H1 (cell line): ENCODE measurements around the gene ANKRD13C. TPM values are rescaled to one million over a fixed set of nuclear protein-coding genes. Genes with fewer than 3 reads are reported as not detected.

Source experiments
- CTCF ChIA-PET: fragments of 300-600 bp; sonication (Branson Sonifier 250); formaldehyde crosslinking; loops from one replicate; lab custom pipeline; 2021; ENCODE audit not compliant: partially characterized antibody; lab: Charles Lee
- POLR2A ChIA-PET: fragments of 300-600 bp; sonication (Branson Sonifier 250); formaldehyde crosslinking; loops from one replicate; lab custom pipeline; 2021; ENCODE audit warnings: inconsistent platforms; ENCODE audit not compliant: partially characterized antibody; lab: Charles Lee
- DNase-seq, 2 experiments: peaks; one replicate each; pipeline versions ENCODE4 v3.0.0 to v3.0.0-alpha.2; 2010 to 2022; ENCODE audit warnings: low spot score in 2 of 2, low read depth in 1 of 2, mixed read lengths in 1 of 2
- FAIRE-seq: peaks from 2 replicates; lab custom pipeline; 2011; peaks lifted over from hg19 to GRCh38; lab: Jason Lieb, UNC
- H2AFZ ChIP-seq: 2 replicates; pipeline ENCODE4 v1.8.1; 2012; ENCODE audit warnings: low read length, inconsistent platforms
- H2AK5ac ChIP-seq: 2 replicates; pipeline ENCODE4 v1.6.1; 2013; ENCODE audit warnings: low read depth, low read length
- H2BK120ac ChIP-seq: replicated peaks from 2 replicates; pipeline ENCODE3; 2013; ENCODE audit warnings: low read depth, low read length, inconsistent platforms
- H2BK12ac ChIP-seq: 2 replicates; pipeline ENCODE4 v1.6.1; 2013; ENCODE audit warnings: low read depth, low read length
- H2BK15ac ChIP-seq: 2 replicates; pipeline ENCODE4 v1.6.1; 2013; ENCODE audit warnings: low read length
- H2BK20ac ChIP-seq: 2 replicates; pipeline ENCODE4 v1.6.1; 2013; ENCODE audit warnings: low read length
- H2BK5ac ChIP-seq: 2 replicates; pipeline ENCODE4 v1.6.1; 2013; ENCODE audit warnings: low read depth, low read length
- H3K14ac ChIP-seq: 2 replicates; pipeline ENCODE4 v1.6.1; 2013; ENCODE audit warnings: inconsistent platforms; ENCODE audit not compliant: insufficient read length
- H3K18ac ChIP-seq: 2 replicates; pipeline ENCODE4 v1.6.1; 2013; ENCODE audit warnings: low read length; ENCODE audit errors: extremely low read depth
- H3K23ac ChIP-seq: 2 replicates; pipeline ENCODE4 v1.6.1; 2013; ENCODE audit warnings: inconsistent platforms; ENCODE audit not compliant: insufficient read length
- H3K23me2 ChIP-seq: 2 replicates; pipeline ENCODE4 v1.6.1; 2013; ENCODE audit warnings: low read depth, low read length
- H3K27ac ChIP-seq: 2 replicates; pipeline ENCODE4 v1.6.1; 2011; ENCODE audit warnings: low read depth, low read length, inconsistent platforms
- H3K27me3 ChIP-seq, 4 experiments: replicated peaks in 1 of 4; 1 replicate in 1 of 4; 2 replicates in 3 of 4; pipeline versions ENCODE4 v1.6.1 to v1.8.1; 2011 to 2013; ENCODE audit warnings: low read length in 3 of 4, mild to moderate bottlenecking in 3 of 4, inconsistent platforms in 2 of 4, mixed read lengths in 2 of 4, moderate library complexity in 1 of 4; ENCODE audit not compliant: control insufficient read depth in 3 of 4, insufficient read depth in 3 of 4; ENCODE audit errors: extremely low read depth in 1 of 4
- H3K36me3 ChIP-seq, 4 experiments: 2 replicates each; pipeline versions ENCODE4 v1.6.1 to v1.8.1; 2011 to 2013; ENCODE audit warnings: mild to moderate bottlenecking in 4 of 4, low read length in 3 of 4, moderate library complexity in 2 of 4, control low read depth in 1 of 4, inconsistent platforms in 1 of 4; ENCODE audit not compliant: insufficient read depth in 4 of 4, control insufficient read depth in 2 of 4
- H3K4ac ChIP-seq: replicated peaks from 2 replicates; pipeline ENCODE3; 2013; ENCODE audit warnings: low read length, low read depth, mixed read lengths, inconsistent platforms; ENCODE audit not compliant: insufficient read length
- H3K4me1 ChIP-seq, 4 experiments: replicated peaks in 1 of 4; 1 replicate in 1 of 4; 2 replicates in 3 of 4; pipeline versions ENCODE4 v1.6.1 to v1.8.1; 2011 to 2013; ENCODE audit warnings: low read length in 3 of 4, inconsistent platforms in 2 of 4, mixed read lengths in 1 of 4; ENCODE audit not compliant: insufficient read depth in 4 of 4, control insufficient read depth in 3 of 4
- H3K4me2 ChIP-seq, 2 experiments: 2 replicates each; pipeline versions ENCODE4 v1.6.1 to v1.8.1; 2011 to 2013; ENCODE audit warnings: low read depth in 2 of 2, low read length in 2 of 2, control low read depth in 1 of 2, inconsistent platforms in 1 of 2, mild to moderate bottlenecking in 1 of 2; ENCODE audit not compliant: insufficient read depth in 1 of 2
- H3K4me3 ChIP-seq, 4 experiments: fragments of 200-600, 300-600 bp in 1 of 4; sonication (generic), shearing (Covaris generic), sonication (Bioruptor Twin) in 1 of 4; 2 replicates each; pipeline versions ENCODE4 v1.5.1 to v1.8.1; 2011 to 2016; ENCODE audit warnings: low read length in 4 of 4, low read depth in 3 of 4, control low read depth in 2 of 4, inconsistent platforms in 2 of 4, mild to moderate bottlenecking in 2 of 4, mixed read lengths in 1 of 4, moderate library complexity in 1 of 4; ENCODE audit not compliant: insufficient read depth in 2 of 4; ENCODE audit errors: extremely low read depth in 1 of 4
- H3K56ac ChIP-seq: replicated peaks from 2 replicates; pipeline ENCODE3; 2013; ENCODE audit warnings: low read depth, mild to moderate bottlenecking, mixed read lengths, low read length, inconsistent platforms; ENCODE audit not compliant: insufficient read length
- H3K79me1 ChIP-seq: 2 replicates; pipeline ENCODE4 v1.6.1; 2013; ENCODE audit warnings: low read depth, low read length, control low read depth
- H3K79me2 ChIP-seq, 2 experiments: 2 replicates each; pipeline versions ENCODE4 v1.6.1 to v1.8.1; 2012 to 2013; ENCODE audit warnings: low read length in 2 of 2, mild to moderate bottlenecking in 2 of 2, inconsistent platforms in 1 of 2; ENCODE audit not compliant: insufficient read depth in 2 of 2, control insufficient read depth in 1 of 2
- H3K9ac ChIP-seq, 4 experiments: replicated peaks in 1 of 4; 1 replicate in 1 of 4; 2 replicates in 3 of 4; pipeline versions ENCODE4 v1.6.1 to v1.8.1; 2011 to 2013; ENCODE audit warnings: low read depth in 3 of 4, low read length in 3 of 4, control low read depth in 2 of 4, mild to moderate bottlenecking in 2 of 4, moderate library complexity in 2 of 4, inconsistent platforms in 1 of 4; ENCODE audit errors: extremely low read depth in 1 of 4
- H3K9me3 ChIP-seq, 2 experiments: 2 replicates each; pipeline versions ENCODE4 v1.6.1 to v1.8.1; 2012 to 2013; ENCODE audit warnings: mild to moderate bottlenecking in 2 of 2, moderate library complexity in 2 of 2, control low read depth in 1 of 2, inconsistent platforms in 1 of 2, low read depth in 1 of 2, low read length in 1 of 2, mixed read lengths in 1 of 2; ENCODE audit not compliant: insufficient read depth in 2 of 2
- H4K20me1 ChIP-seq, 2 experiments: replicated peaks in 1 of 2; 2 replicates each; pipeline versions ENCODE3 to v1.8.1; 2011 to 2013; ENCODE audit warnings: inconsistent platforms in 2 of 2, low read length in 2 of 2, mild to moderate bottlenecking in 1 of 2; ENCODE audit not compliant: insufficient read depth in 2 of 2, control insufficient read depth in 1 of 2
- H4K5ac ChIP-seq: 2 replicates; pipeline ENCODE4 v1.6.1; 2013; ENCODE audit warnings: low read length, low read depth, mixed read lengths, inconsistent platforms; ENCODE audit not compliant: insufficient read length
- H4K8ac ChIP-seq: 2 replicates; pipeline ENCODE4 v1.8.0; 2013; ENCODE audit warnings: mild to moderate bottlenecking, moderate library complexity, low read length, inconsistent platforms; ENCODE audit not compliant: insufficient read depth; ENCODE audit errors: extremely low read depth
- H4K91ac ChIP-seq: replicated peaks from 2 replicates; pipeline ENCODE3; 2013; ENCODE audit warnings: low read length, mixed read lengths, inconsistent platforms; ENCODE audit not compliant: insufficient read length
- BACH1 ChIP-seq: IDR thresholded peaks from 2 replicates; pipeline ENCODE4 v1.6.1; 2012; ENCODE audit warnings: low read length, improper control_type of control experiment
- CBX5 ChIP-seq: fragments of 300-800, 300-1000 bp; sonication (generic); IDR thresholded peaks from 2 replicates; pipeline ENCODE4 v1.7.1; 2016; ENCODE audit warnings: antibody characterized with exemption, low read length, low read depth
- CHD1 ChIP-seq: IDR thresholded peaks from 2 replicates; pipeline ENCODE4 v1.6.1; 2012; ENCODE audit warnings: low read depth, low read length, improper control_type of control experiment
- CHD2 ChIP-seq: IDR thresholded peaks from 2 replicates; pipeline ENCODE4 v1.6.1; 2012; ENCODE audit warnings: low read length, improper control_type of control experiment
- MAFK ChIP-seq: IDR thresholded peaks from 2 replicates; pipeline ENCODE4 v1.6.1; 2012; ENCODE audit warnings: low read depth, mild to moderate bottlenecking, improper control_type of control experiment, low read length
- POLR2AphosphoS5 ChIP-seq: IDR thresholded peaks from 2 replicates; pipeline ENCODE4 v1.6.1; 2011; ENCODE audit warnings: low read depth, low read length
- POU5F1 ChIP-seq: IDR thresholded peaks from 2 replicates; pipeline ENCODE4 v1.6.1; 2011; ENCODE audit warnings: low read depth, mild to moderate bottlenecking, low read length, moderate library complexity
- RNF2 ChIP-seq: fragments of 200-900, 300-1000 bp; sonication (generic); IDR thresholded peaks from 2 replicates; pipeline ENCODE4 v1.7.1; 2016; ENCODE audit warnings: borderline replicate concordance, low read depth, mild to moderate bottlenecking, antibody characterized with exemption, low read length; ENCODE audit not compliant: poor library complexity, severe bottlenecking; ENCODE audit errors: missing control alignments
- YY1 ChIP-seq: IDR thresholded peaks from 2 replicates; pipeline ENCODE4 v1.6.1; 2011; ENCODE audit warnings: low read depth, mild to moderate bottlenecking, low read length
- WGBS, 2 experiments: shearing (Covaris generic) in 1 of 2; methylation state at CpG; one replicate each; pipeline versions ENCODE4 v1.1.6 to v1.1.7; 2013 to 2015; ENCODE audit warnings: low lambda C conversion rate in 2 of 2, mixed read lengths in 2 of 2, inconsistent platforms in 1 of 2, low coverage in 1 of 2, missing lambda C conversion rate in 1 of 2; ENCODE audit not compliant: insufficient replicate concordance in 2 of 2, insufficient coverage in 1 of 2, insufficient read length in 1 of 2; ENCODE audit errors: extremely low coverage in 1 of 2, missing lambda C conversion rate in 1 of 2; 5-methylcytosine and 5-hydroxymethylcytosine counted together
- polyA plus RNA-seq, 7 experiments: library from polyadenylated mRNA; depleted of rRNA in 3 of 7; stranded (reverse) in 5 of 7; unstranded in 2 of 7; fragments of >200 nt in 5 of 7; fragments of 200-250 nt in 2 of 7; gene quantifications; 1 replicate in 5 of 7; 2 replicates in 1 of 7; 4 replicates in 1 of 7; pipeline versions ENCODE4 v1.2.1 to v1.2.3, GENCODE V29; 2011 to 2013; ENCODE audit warnings: missing spikeins in 2 of 7, mixed read lengths in 2 of 7
- total RNA-seq: library from RNA; stranded (reverse); fragmentation: NEBNext Ultra II Directional; extraction: Animal tissue kit (Norgen Biotek cat#: 25700); gene quantifications from 2 replicates; pipeline ENCODE4 v1.2.1, GENCODE V29; 2021

Gene ANKRD13C
- total and polyA plus RNA-seq, 2 of the 8 experiments (the other 6 are each of a cell fraction or from before 2014, with no cell fraction given), result 4.8 to 21.7 TPM

DNA sequence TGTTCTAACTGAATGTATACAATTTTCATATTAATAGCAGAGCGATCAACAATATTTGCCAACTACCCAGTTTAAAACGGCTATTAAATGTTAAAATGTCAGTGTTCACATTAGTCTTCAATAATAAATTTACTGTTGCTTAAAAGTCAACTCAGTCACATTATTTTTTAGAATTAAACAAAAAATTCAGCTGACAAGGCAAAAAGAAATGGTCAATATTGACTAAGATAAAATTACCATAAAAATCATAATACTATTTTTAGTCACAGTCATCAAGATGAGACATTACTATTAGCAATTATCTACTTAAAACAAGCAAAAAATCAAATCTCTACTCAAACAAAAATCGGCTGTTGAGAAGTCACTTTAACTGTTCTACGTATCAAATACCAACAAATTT, 1.5 kb downstream of the ANKRD13C start:
- no peak overlapping the region for H2BK20ac ChIP-seq
- H4K20me1 ChIP-seq, result peaks cover 2 to 5% of the 10 kb centered on the region in 2 experiments
- 0 out of 2 replicates have a peak overlapping the region, but pooled peaks have one; percentile 98 for H3K27ac ChIP-seq
- no peak overlapping the region for H2BK12ac ChIP-seq
- H3K4me3 ChIP-seq, result peak overlapping the region; percentile 86 to 97 (median 90)
- DNase-seq (no peak), FAIRE-seq (no peak)
- no peak overlapping the region for H2BK15ac ChIP-seq
- ChIA-PET CTCF (interaction anchor here (0.6 to 2.4 kb wide), 5 partner anchors 12 to 1909 kb away, joined by 3 to 8 read pairs (median 6); partner anchors contain the start of gene CTH), POLR2A (interaction anchor here (0.6 to 4.4 kb wide), 13 partner anchors 10 to 132 kb away, joined by 3 to 103 read pairs (median 4); partner anchors contain the start of genes CTH and SRSF11)
- H3K9me3 ChIP-seq, result no peaks in the 10 kb centered on the region
- no peaks in the 10 kb centered on the region for H3K36me3 ChIP-seq
- H2AFZ ChIP-seq, result no peak overlapping the region
- no peak overlapping the region for H3K23ac ChIP-seq
- WGBS, 2 experiments, result 52% methylated on average over 4 of the region's 4 CpGs; no CpG with 5 or more reads in 1 of the 2 experiments
- no peak overlapping the region for H2BK5ac ChIP-seq
- no peak overlapping the region for H2BK120ac ChIP-seq
- peak overlapping the region; percentile 75 to 83 for H3K4me2 ChIP-seq
- no peak overlapping the region for H4K8ac ChIP-seq
- H3K56ac ChIP-seq, result no peak overlapping the region
- H3K79me2 ChIP-seq, result peaks cover 6 to 63% of the 10 kb centered on the region in 2 experiments
- H4K5ac ChIP-seq, result no peak overlapping the region
- H4K91ac ChIP-seq, result no peak overlapping the region
- H3K4me1 ChIP-seq, result no peaks in the 10 kb centered on the region
- H3K79me1 ChIP-seq, result peaks cover 2% of the 10 kb centered on the region; the same call in 1 of the 2 replicates
- H3K14ac ChIP-seq, result no peak overlapping the region
- H2AK5ac ChIP-seq, result no peak overlapping the region
- no peak for TF ChIP-seq POU5F1
- TF ChIP-seq CHD1, result no peak
- TF ChIP-seq POLR2AphosphoS5, result no peak
- TF ChIP-seq BACH1, result no peak
- TF ChIP-seq CHD2, result no peak
- TF ChIP-seq MAFK, result peak; percentile 55; the same call in 1 of the 2 replicates
- TF ChIP-seq YY1, result no peak
- no peak for TF ChIP-seq CBX5
- TF ChIP-seq RNF2, result no peak
- no peaks in the 10 kb centered on the region for H3K27me3 ChIP-seq
- no peak overlapping the region for H3K4ac ChIP-seq
- H3K23me2 ChIP-seq, result 0 out of 2 replicates have a peak, but pooled peaks cover 7% of the 10 kb centered on the region
- no peak overlapping the region for H3K18ac ChIP-seq
- peak overlapping the region; percentile 9 to 99 (median 99); a peak in 4 of 7 replicates for H3K9ac ChIP-seq
